Activated CD4-positive, alpha-beta T cell treated with anti-CD3 and anti-CD28 coated beads, Interleukin-2, amount 10 ng/mL, durations not matched to agents 7 days and 5 days (primary cell): Measurements from ENCODE around the gene CELF1. TPM values are rescaled to one million over a fixed set of nuclear protein-coding genes. Genes with fewer than 3 reads are reported as not detected.

Experiments
- CTCF ChIA-PET: fragments of 350-600 bp; sonication (Branson Sonifier 250); formaldehyde crosslinking; loops from one replicate; lab custom pipeline; 2021; ENCODE audit warnings: antibody characterized with exemption; lab: Charles Lee
- POLR2A ChIA-PET: fragments of 350-600 bp; sonication (Branson Sonifier 250); formaldehyde crosslinking; loops from one replicate; lab custom pipeline; 2021; ENCODE audit warnings: antibody characterized with exemption; lab: Charles Lee
- DNase-seq: peaks from one replicate; pipeline ENCODE4 v3.0.0-alpha.2; 2020
- H3K27ac Mint-ChIP-seq: one replicate; pipeline ENCODE4 v1.8.0; 2021; ENCODE audit warnings: mild to moderate bottlenecking, moderate library complexity, mixed read lengths
- H3K27me3 Mint-ChIP-seq: one replicate; pipeline ENCODE4 v1.8.0; 2021; ENCODE audit warnings: mixed read lengths
- H3K36me3 Mint-ChIP-seq: one replicate; pipeline ENCODE4 v1.8.0; 2021; ENCODE audit warnings: low read depth, mixed read lengths
- H3K4me1 Mint-ChIP-seq: one replicate; pipeline ENCODE4 v1.8.0; 2021; ENCODE audit warnings: mixed read lengths
- H3K4me3 Mint-ChIP-seq: one replicate; pipeline ENCODE4 v1.8.0; 2021; ENCODE audit warnings: mild to moderate bottlenecking, moderate library complexity, mixed read lengths
- H3K9me3 Mint-ChIP-seq: one replicate; pipeline ENCODE4 v1.8.0; 2021; ENCODE audit warnings: mixed read lengths
- total RNA-seq, 2 experiments: library from RNA; stranded (reverse); gene quantifications; one replicate each; pipeline ENCODE4 v1.2.3, GENCODE V29; 2021

The CELF1 gene
- total RNA-seq, 2 experiments from 2014 or later: 102 to 105 TPM

GRCh38 chr11:47514825-47515647 is 37.9 kb downstream of the CELF1 start:
- CTCF ChIA-PET: interaction anchor here (0.6 to 2.6 kb wide), 8 partner anchors 9 to 213 kb away, joined by 3 to 11 read pairs (median 4); no protein-coding TSS in a partner anchor

DNA sequence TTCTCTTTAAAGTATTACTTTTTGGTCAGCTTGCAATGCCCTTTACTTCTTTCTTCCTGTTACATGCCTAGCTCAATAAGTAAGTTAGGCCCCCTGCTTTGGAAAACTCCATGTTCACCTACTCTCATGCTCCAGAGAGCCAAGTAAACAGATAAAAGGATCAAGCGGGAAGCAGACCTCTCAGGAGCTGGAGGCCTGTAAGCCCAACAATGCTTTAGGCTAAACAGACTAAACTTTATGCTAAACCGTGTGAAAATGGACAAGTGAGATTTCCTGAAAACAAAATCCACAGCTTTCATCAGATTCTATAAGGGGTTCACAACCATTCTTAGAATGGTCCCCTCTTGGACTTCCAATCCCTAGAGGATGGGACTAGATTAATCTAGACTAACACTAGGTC is 40.2 kb downstream of the CELF1 start:
- DNase-seq: no peak
- Mint-ChIP-seq H3K36me3 (peaks cover 16% of the 10 kb centered on the region), H3K27me3 (no peaks in the 10 kb centered on the region), H3K27ac (no peak overlapping the region), H3K9me3 (no peaks in the 10 kb centered on the region), H3K4me3 (no peak overlapping the region), H3K4me1 (peaks cover 76% of the 10 kb centered on the region)
- POLR2A ChIA-PET: no interaction called here
- CTCF ChIA-PET: interaction anchor here (0.8 to 1.5 kb wide), 3 partner anchors 9 to 41 kb away, joined by 3 to 6 read pairs (median 5); no protein-coding TSS in a partner anchor

More at GRCh38 chr11:47514825-47515647, 37.9 kb downstream of the CELF1 start:
- H3K36me3 Mint-ChIP-seq: peaks cover 12% of the 10 kb centered on the region
- no peak for DNase-seq
- peaks cover 72% of the 10 kb centered on the region for H3K4me1 Mint-ChIP-seq
- H3K27me3 Mint-ChIP-seq: no peaks in the 10 kb centered on the region
- H3K9me3 Mint-ChIP-seq: no peaks in the 10 kb centered on the region
- H3K4me3 Mint-ChIP-seq: no peak overlapping the region
- peak overlapping the region; percentile 51 for H3K27ac Mint-ChIP-seq
- POLR2A ChIA-PET: interaction anchor here (0.6 kb wide), 1 partner anchor 33 kb away, joined by 4 read pairs; no protein-coding TSS in a partner anchor

GRCh38 chr11:47511917-47512316 is 41.0 kb downstream of the CELF1 start:
- Mint-ChIP-seq H3K27me3 (no peaks in the 10 kb centered on the region), H3K36me3 (peaks cover 16% of the 10 kb centered on the region), H3K27ac (no peak overlapping the region), H3K4me1 (peaks cover 78% of the 10 kb centered on the region), H3K9me3 (no peaks in the 10 kb centered on the region), H3K4me3 (no peak overlapping the region)
- POLR2A ChIA-PET: no interaction called here
- CTCF ChIA-PET: interaction anchor here (0.6 to 1.5 kb wide), 5 partner anchors 10 to 25 kb away, joined by 3 to 6 read pairs (median 5); no protein-coding TSS in a partner anchor
- no peak for DNase-seq

DNA sequence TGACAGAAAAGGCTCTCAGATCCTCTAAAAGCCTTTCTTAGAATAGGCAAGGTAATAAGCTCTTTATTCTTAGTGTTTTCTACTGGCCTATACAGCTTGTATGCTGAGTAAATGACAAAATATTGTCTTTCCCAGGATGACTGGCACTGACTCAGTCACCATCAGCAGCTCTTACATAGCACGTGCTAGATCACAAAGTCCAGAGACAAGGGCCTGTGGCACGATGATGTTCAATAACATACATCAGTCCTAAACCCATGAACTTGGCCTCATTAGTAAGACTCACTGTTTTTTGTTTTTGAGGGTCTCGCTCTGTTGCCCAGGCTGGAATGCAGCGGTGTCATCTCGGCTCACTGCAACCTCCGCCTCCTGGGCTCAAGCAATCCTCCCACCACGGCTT is 42.7 kb downstream of the CELF1 start:
- H3K9me3 Mint-ChIP-seq: no peaks in the 10 kb centered on the region
- no peak overlapping the region for H3K27ac Mint-ChIP-seq

DNA sequence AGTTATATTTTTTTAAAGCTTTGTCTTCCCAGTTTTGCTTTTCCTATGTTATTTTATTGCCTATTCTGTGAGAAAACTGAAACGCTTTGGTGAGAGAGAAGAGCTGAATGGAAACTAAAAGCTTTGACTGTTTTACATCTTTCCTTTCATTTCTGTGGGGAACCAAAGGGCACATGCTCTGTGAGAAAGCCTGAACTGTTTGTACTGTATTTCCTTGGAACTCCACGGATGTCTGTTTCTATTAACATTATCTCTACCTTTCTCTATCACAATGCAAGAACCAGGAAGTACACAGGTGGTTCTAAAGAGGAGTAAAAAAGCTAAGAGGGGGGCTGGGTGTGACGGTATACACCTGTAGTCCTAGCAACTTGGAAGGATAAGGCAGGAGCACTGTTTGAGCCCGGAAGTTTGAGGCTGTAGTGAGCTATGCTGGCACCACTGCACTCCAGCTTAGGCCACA is 43.8 kb downstream of the CELF1 start:
- ChIA-PET CTCF (interaction anchor here (0.9 to 3.3 kb wide), 7 partner anchors 10 to 86 kb away, joined by 3 to 15 read pairs (median 4); partner anchors contain the start of gene C1QTNF4), POLR2A (no interaction called here)
- H3K27me3 Mint-ChIP-seq: no peaks in the 10 kb centered on the region
- peaks cover 14% of the 10 kb centered on the region for H3K36me3 Mint-ChIP-seq
- no peak for DNase-seq
- H3K9me3 Mint-ChIP-seq: no peaks in the 10 kb centered on the region
- H3K4me1 Mint-ChIP-seq: peaks cover 70% of the 10 kb centered on the region
- H3K27ac Mint-ChIP-seq: peak overlapping the region; percentile 39
- H3K4me3 Mint-ChIP-seq: no peak overlapping the region

More for the DNA sequence above, 42.7 kb downstream of the CELF1 start:
- Mint-ChIP-seq H3K36me3 (peaks cover 12% of the 10 kb centered on the region), H3K4me1 (peaks cover 74% of the 10 kb centered on the region), H3K4me3 (no peak overlapping the region), H3K27me3 (no peaks in the 10 kb centered on the region)
- ChIA-PET CTCF (interaction anchor here (0.6 to 3.3 kb wide), 6 partner anchors 9 to 50 kb away, joined by 3 to 15 read pairs (median 6); no protein-coding TSS in a partner anchor), POLR2A (interaction anchor here (0.8 kb wide), 1 partner anchor 18 kb away, joined by 3 read pairs; no protein-coding TSS in a partner anchor)
- no peak for DNase-seq

DNA sequence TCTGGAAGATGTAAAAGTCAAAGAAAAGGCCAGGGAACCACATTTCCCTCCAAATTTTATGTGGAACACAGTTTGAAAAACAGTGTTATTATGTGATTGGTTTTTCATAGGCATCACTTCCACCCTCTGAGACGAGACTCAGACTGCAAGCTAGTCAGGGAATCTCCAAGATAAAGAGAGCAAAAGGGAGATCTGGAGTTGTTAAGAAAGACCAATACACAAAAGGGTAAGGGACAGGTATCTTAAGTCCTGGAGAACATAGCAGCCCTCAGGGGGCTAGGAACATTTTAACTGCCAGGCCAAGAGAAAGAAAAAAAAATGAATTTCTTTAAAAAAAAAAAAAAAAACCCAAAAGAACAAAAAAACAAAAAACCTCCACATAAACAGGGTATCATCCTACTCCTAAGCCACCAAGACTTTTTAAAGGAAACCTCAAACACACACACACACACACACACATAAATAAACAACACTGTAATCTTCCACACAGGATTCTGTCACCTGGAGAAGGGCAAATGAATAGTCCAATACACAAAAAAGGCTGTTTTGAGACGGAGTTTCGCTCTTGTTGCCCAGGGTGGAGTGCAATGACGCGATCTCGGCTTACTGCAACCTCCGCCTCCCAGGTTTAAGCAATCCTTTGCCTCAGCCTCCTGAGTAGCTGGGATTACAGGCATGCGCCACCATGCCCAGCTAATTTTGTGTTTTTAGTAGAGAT is 44.5 kb downstream of the CELF1 start:
- peak overlapping the region; percentile 59 for H3K27ac Mint-ChIP-seq

GRCh38 chr11:47507563-47508239 is 45.2 kb downstream of the CELF1 start:
- Mint-ChIP-seq H3K4me1 (peaks cover 69% of the 10 kb centered on the region), H3K4me3 (peak overlapping the region; percentile 24), H3K9me3 (no peaks in the 10 kb centered on the region), H3K27me3 (no peaks in the 10 kb centered on the region), H3K27ac (peak overlapping the region; percentile 69), H3K36me3 (peaks cover 19% of the 10 kb centered on the region)
- no peak for DNase-seq
- CTCF ChIA-PET: no interaction called here
- POLR2A ChIA-PET: no interaction called here

More for the DNA sequence above, 44.5 kb downstream of the CELF1 start:
- ChIA-PET CTCF (interaction anchor here (1.0 to 3.3 kb wide), 4 partner anchors 10 to 45 kb away, joined by 3 to 15 read pairs (median 6); no protein-coding TSS in a partner anchor), POLR2A (no interaction called here)
- H3K9me3 Mint-ChIP-seq: no peaks in the 10 kb centered on the region
- H3K4me3 Mint-ChIP-seq: no peak overlapping the region
- H3K36me3 Mint-ChIP-seq: peaks cover 14% of the 10 kb centered on the region
- H3K27me3 Mint-ChIP-seq: no peaks in the 10 kb centered on the region
- no peak for DNase-seq
- H3K4me1 Mint-ChIP-seq: peaks cover 70% of the 10 kb centered on the region

- Mint-ChIP-seq H3K27ac (peak overlapping the region; percentile 69), H3K4me3 (no peak overlapping the region), H3K36me3 (peaks cover 22% of the 10 kb centered on the region), H3K27me3 (no peaks in the 10 kb centered on the region), H3K9me3 (no peaks in the 10 kb centered on the region), H3K4me1 (peaks cover 68% of the 10 kb centered on the region)
- CTCF ChIA-PET: interaction anchor here (0.6 to 1.0 kb wide), 2 partner anchors 10 to 447 kb away, joined by 4 to 7 read pairs; no protein-coding TSS in a partner anchor
- POLR2A ChIA-PET: no interaction called here
- peak; percentile 32 for DNase-seq
Measured at GRCh38 chr11:47506795-47507562, 46.0 kb downstream of the CELF1 start.

DNA sequence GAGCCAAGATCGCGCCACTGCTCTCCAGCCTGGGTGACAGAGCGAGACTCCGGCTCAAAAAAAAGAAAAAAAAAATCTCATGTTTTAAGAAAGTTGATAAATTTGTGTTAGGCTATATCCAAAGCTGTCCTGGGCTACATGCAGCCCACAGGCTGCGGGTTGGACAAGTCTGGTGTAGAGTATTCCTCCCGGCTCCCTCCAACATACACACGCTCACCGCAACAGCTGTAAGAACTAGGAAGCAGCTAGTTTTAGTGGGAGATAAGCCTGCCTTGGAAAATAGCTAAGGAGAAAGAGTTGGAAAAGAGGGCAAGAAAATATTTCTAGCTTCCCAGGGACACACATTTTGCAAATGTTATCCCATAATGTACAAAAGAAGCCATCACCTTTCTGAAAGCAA is 46.6 kb downstream of the CELF1 start:
- Mint-ChIP-seq H3K9me3 (no peaks in the 10 kb centered on the region), H3K27ac (no peak overlapping the region), H3K4me3 (no peak overlapping the region), H3K27me3 (no peaks in the 10 kb centered on the region), H3K36me3 (peaks cover 20% of the 10 kb centered on the region), H3K4me1 (peaks cover 63% of the 10 kb centered on the region)
- DNase-seq: no peak
- POLR2A ChIA-PET: no interaction called here
- CTCF ChIA-PET: interaction anchor here (0.6 to 1.0 kb wide), 2 partner anchors 11 to 446 kb away, joined by 4 to 7 read pairs; no protein-coding TSS in a partner anchor

DNA sequence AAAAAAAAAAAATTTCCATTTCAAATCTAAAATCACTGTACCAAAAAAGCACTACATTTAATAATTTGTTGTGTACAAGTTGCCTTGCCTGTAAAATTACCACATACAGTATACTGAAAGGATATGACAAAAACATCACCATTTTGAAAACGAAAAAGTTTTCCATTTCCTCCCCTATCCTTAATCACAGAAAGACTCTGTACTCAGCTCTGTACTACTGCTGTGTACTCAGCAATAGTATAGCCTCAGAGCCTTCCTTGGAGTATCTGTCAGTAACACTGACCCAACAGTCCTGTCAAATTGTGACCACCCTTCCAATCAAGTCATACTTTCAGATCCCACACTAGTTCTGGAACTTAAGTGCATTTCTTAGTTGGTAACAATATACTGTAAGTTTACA is 48.0 kb downstream of the CELF1 start:
- no peaks in the 10 kb centered on the region for H3K27me3 Mint-ChIP-seq
- ChIA-PET POLR2A (no interaction called here), CTCF (interaction anchor here (0.7 to 0.9 kb wide), 2 partner anchors 12 kb away, joined by 3 to 5 read pairs; no protein-coding TSS in a partner anchor)
- H3K4me1 Mint-ChIP-seq: peaks cover 53% of the 10 kb centered on the region
- H3K9me3 Mint-ChIP-seq: no peaks in the 10 kb centered on the region
- H3K27ac Mint-ChIP-seq: no peak overlapping the region
- DNase-seq: no peak
- H3K36me3 Mint-ChIP-seq: peaks cover 25% of the 10 kb centered on the region
- H3K4me3 Mint-ChIP-seq: no peak overlapping the region

GRCh38 chr11:47503227-47503626 is 49.7 kb downstream of the CELF1 start:
- Mint-ChIP-seq H3K27me3 (no peaks in the 10 kb centered on the region), H3K9me3 (no peaks in the 10 kb centered on the region), H3K4me1 (peaks cover 43% of the 10 kb centered on the region), H3K4me3 (no peak overlapping the region), H3K36me3 (peaks cover 19% of the 10 kb centered on the region), H3K27ac (no peak overlapping the region)
- CTCF ChIA-PET: no interaction called here
- no peak for DNase-seq
- POLR2A ChIA-PET: no interaction called here
